ENCODE data around the gene ABCC1.

DNA sequence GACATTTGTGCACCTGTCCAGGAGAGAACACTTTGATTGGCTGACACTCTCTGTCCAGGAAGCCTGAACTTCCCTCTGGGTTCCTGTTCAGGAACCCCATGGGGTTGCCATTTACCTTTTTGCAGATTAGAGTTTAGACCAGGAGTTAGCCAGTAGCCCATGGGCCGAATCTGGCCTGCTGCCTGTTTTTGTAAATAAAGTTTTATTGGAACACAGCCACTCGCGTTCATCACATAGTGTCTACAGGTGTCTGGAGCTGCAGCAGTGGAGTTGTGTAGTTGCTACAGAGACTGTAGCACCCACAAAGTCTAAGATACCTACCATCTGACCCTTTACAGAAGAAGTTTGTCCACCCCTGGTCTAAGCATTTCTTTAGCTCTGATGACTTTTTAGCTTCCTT, 70.9 kb downstream of the ABCC1 start:
- TF ChIP-seq, protein P1, sequence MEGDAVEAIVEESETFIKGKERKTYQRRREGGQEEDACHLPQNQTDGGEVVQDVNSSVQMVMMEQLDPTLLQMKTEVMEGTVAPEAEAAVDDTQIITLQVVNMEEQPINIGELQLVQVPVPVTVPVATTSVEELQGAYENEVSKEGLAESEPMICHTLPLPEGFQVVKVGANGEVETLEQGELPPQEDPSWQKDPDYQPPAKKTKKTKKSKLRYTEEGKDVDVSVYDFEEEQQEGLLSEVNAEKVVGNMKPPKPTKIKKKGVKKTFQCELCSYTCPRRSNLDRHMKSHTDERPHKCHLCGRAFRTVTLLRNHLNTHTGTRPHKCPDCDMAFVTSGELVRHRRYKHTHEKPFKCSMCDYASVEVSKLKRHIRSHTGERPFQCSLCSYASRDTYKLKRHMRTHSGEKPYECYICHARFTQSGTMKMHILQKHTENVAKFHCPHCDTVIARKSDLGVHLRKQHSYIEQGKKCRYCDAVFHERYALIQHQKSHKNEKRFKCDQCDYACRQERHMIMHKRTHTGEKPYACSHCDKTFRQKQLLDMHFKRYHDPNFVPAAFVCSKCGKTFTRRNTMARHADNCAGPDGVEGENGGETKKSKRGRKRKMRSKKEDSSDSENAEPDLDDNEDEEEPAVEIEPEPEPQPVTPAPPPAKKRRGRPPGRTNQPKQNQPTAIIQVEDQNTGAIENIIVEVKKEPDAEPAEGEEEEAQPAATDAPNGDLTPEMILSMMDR (IDR thresholded peaks at IDR 0.05; ENCODE audit: low read depth, low read length), result no peak
- TF ChIP-seq EZH2phosphoT487 (IDR thresholded peaks at IDR 0.05; ENCODE audit: low read depth), result no peak
